H9 (cell line): ENCODE results near the gene NT5C3B. TPM values are rescaled to one million over a fixed set of nuclear protein-coding genes. Genes with fewer than 3 reads are reported as not detected.

Source experiments
- DNase-seq: peaks from one replicate; pipeline ENCODE4 v3.0.0-alpha.2; 2017
- H2AFZ ChIP-seq: one replicate; pipeline ENCODE4 v1.6.1; 2013; ENCODE audit warnings: mild to moderate bottlenecking, low read length, control low read depth, moderate library complexity
- H2AK5ac ChIP-seq: 2 replicates; pipeline ENCODE4 v1.6.1; 2013; ENCODE audit warnings: low read length, control low read depth, mixed read lengths; ENCODE audit not compliant: insufficient read length
- H2BK120ac ChIP-seq: one replicate; pipeline ENCODE4 v1.6.1; 2013; ENCODE audit warnings: low read depth, mild to moderate bottlenecking, low read length, control low read depth, inconsistent platforms; ENCODE audit not compliant: poor library complexity, severe bottlenecking
- H2BK12ac ChIP-seq: 2 replicates; pipeline ENCODE4 v1.6.1; 2013; ENCODE audit warnings: low read length, control low read depth, mixed read lengths, low read depth; ENCODE audit not compliant: insufficient read length
- H2BK15ac ChIP-seq: 2 replicates; pipeline ENCODE4 v1.6.1; 2013; ENCODE audit warnings: low read depth, low read length, control low read depth
- H2BK20ac ChIP-seq: one replicate; pipeline ENCODE4 v1.6.1; 2013; ENCODE audit warnings: low read depth, mild to moderate bottlenecking, low read length, control low read depth, inconsistent platforms; ENCODE audit not compliant: poor library complexity, severe bottlenecking
- H2BK5ac ChIP-seq: 2 replicates; pipeline ENCODE4 v1.6.1; 2013; ENCODE audit warnings: low read length, control low read depth, mixed read lengths; ENCODE audit not compliant: insufficient read length
- H3K14ac ChIP-seq: 2 replicates; pipeline ENCODE4 v1.6.1; 2013; ENCODE audit warnings: low read length, control low read depth; ENCODE audit not compliant: insufficient read depth
- H3K18ac ChIP-seq: 2 replicates; pipeline ENCODE4 v1.6.1; 2013; ENCODE audit warnings: low read depth, mild to moderate bottlenecking, mixed read lengths, low read length, control low read depth; ENCODE audit not compliant: insufficient read length
- H3K23ac ChIP-seq: 2 replicates; pipeline ENCODE4 v1.6.1; 2013; ENCODE audit warnings: low read length, control low read depth, mixed read lengths, low read depth; ENCODE audit not compliant: insufficient read length
- H3K23me2 ChIP-seq: 2 replicates; pipeline ENCODE4 v1.6.1; 2013; ENCODE audit warnings: low read depth, mild to moderate bottlenecking, mixed read lengths, low read length, control low read depth; ENCODE audit not compliant: insufficient read length, poor library complexity, severe bottlenecking
- H3K27ac ChIP-seq: 2 replicates; pipeline ENCODE4 v1.5.1; 2013; ENCODE audit warnings: low read length, control low read depth, mixed read lengths, low read depth; ENCODE audit not compliant: insufficient read length
- H3K27me3 ChIP-seq: 2 replicates; pipeline ENCODE4 v1.6.1; 2013; ENCODE audit warnings: low read length, control low read depth, inconsistent platforms; ENCODE audit not compliant: insufficient read depth
- H3K4ac ChIP-seq: 2 replicates; pipeline ENCODE4 v1.6.1; 2013; ENCODE audit warnings: low read depth, mild to moderate bottlenecking, control low read depth, inconsistent platforms, low read length, moderate library complexity
- H3K4me1 ChIP-seq: 2 replicates; pipeline ENCODE4 v1.6.1; 2013; ENCODE audit warnings: low read length, control low read depth, inconsistent platforms; ENCODE audit not compliant: insufficient read depth
- H3K4me2 ChIP-seq: 2 replicates; pipeline ENCODE4 v1.6.1; 2013; ENCODE audit warnings: low read length, control low read depth, mixed read lengths; ENCODE audit not compliant: insufficient read length, insufficient read depth
- H3K56ac ChIP-seq: 2 replicates; pipeline ENCODE4 v1.6.1; 2013; ENCODE audit warnings: low read depth, mild to moderate bottlenecking, mixed read lengths, low read length, control low read depth; ENCODE audit not compliant: insufficient read length
- H3K79me1 ChIP-seq: 2 replicates; pipeline ENCODE4 v1.6.1; 2013; ENCODE audit warnings: low read depth, mild to moderate bottlenecking, moderate library complexity, low read length, control low read depth, inconsistent platforms; ENCODE audit not compliant: insufficient read depth, poor library complexity, severe bottlenecking
- H3K79me2 ChIP-seq: 2 replicates; pipeline ENCODE4 v1.6.1; 2013; ENCODE audit warnings: low read length, control low read depth, inconsistent platforms; ENCODE audit not compliant: insufficient read depth
- H3K9ac ChIP-seq: 2 replicates; pipeline ENCODE4 v1.6.1; 2013; ENCODE audit warnings: low read length, control low read depth, mixed read lengths; ENCODE audit not compliant: insufficient read length; ENCODE audit errors: extremely low read depth
- H3K9me3 ChIP-seq: one replicate; pipeline ENCODE4 v1.6.1; 2013; ENCODE audit warnings: low read depth, low read length, inconsistent platforms; ENCODE audit not compliant: control insufficient read depth
- H3T11ph ChIP-seq: one replicate; pipeline ENCODE4 v1.6.1; 2013; ENCODE audit warnings: mild to moderate bottlenecking, low read length, control low read depth, inconsistent platforms
- H4K20me1 ChIP-seq: one replicate; pipeline ENCODE4 v1.6.1; 2013; ENCODE audit not compliant: control insufficient read depth, insufficient read length, insufficient read depth
- H4K5ac ChIP-seq: 2 replicates; pipeline ENCODE4 v1.6.1; 2013; ENCODE audit warnings: low read depth, mild to moderate bottlenecking, mixed read lengths, low read length, control low read depth; ENCODE audit not compliant: insufficient read length
- H4K8ac ChIP-seq: replicated peaks from 2 replicates; pipeline ENCODE4 v1.6.1; 2013; ENCODE audit warnings: low read length, control low read depth, mixed read lengths, low read depth; ENCODE audit not compliant: insufficient read length
- H4K91ac ChIP-seq: 2 replicates; pipeline ENCODE4 v1.6.1; 2013; ENCODE audit warnings: low read depth, mild to moderate bottlenecking, moderate library complexity, mixed read lengths, low read length, control low read depth; ENCODE audit not compliant: insufficient read length
- H3K27ac Mint-ChIP-seq, 3 experiments: 2 replicates in 2 of 3; 3 replicates in 1 of 3; pipeline ENCODE4 v1.8.0; 2020 to 2021; ENCODE audit warnings: mixed read lengths in 3 of 3, mild to moderate bottlenecking in 1 of 3, moderate library complexity in 1 of 3
- H3K27me3 Mint-ChIP-seq: 2 replicates; pipeline ENCODE4 v1.8.0; 2021; ENCODE audit warnings: low read depth, mild to moderate bottlenecking, moderate library complexity, mixed read lengths
- H3K36me3 Mint-ChIP-seq, 3 experiments: 2 replicates in 2 of 3; 3 replicates in 1 of 3; pipeline ENCODE4 v1.8.0; 2020 to 2021; ENCODE audit warnings: low read depth in 3 of 3, mixed read lengths in 3 of 3; ENCODE audit not compliant: insufficient read depth in 1 of 3
- H3K4me1 Mint-ChIP-seq, 2 experiments: 2 replicates each; pipeline ENCODE4 v1.8.0; 2020; ENCODE audit warnings: mixed read lengths in 2 of 2
- H3K4me3 Mint-ChIP-seq, 2 experiments: 2 replicates in 1 of 2; 3 replicates in 1 of 2; pipeline ENCODE4 v1.8.0; 2020 to 2021; ENCODE audit warnings: mild to moderate bottlenecking in 2 of 2, mixed read lengths in 2 of 2, moderate library complexity in 1 of 2
- H3K9me3 Mint-ChIP-seq, 2 experiments: 2 replicates in 1 of 2; 3 replicates in 1 of 2; pipeline ENCODE4 v1.8.0; 2020; ENCODE audit warnings: mild to moderate bottlenecking in 2 of 2, mixed read lengths in 2 of 2, moderate library complexity in 1 of 2
- WGBS: extraction: QIAGEN DNeasy Blood & Tissue Kit; methylation state at CpG from one replicate; pipeline ENCODE4 v1.1.7; 2013; ENCODE audit warnings: missing lambda C conversion rate, low lambda C conversion rate, mixed read lengths; ENCODE audit not compliant: insufficient read length; ENCODE audit errors: extremely low coverage; 5-methylcytosine and 5-hydroxymethylcytosine counted together
- total RNA-seq: library from RNA; stranded (reverse); gene quantifications from 2 replicates; pipeline ENCODE4 v1.2.1, GENCODE V29; 2021
- TF ChIP-seq, protein P1 (sequence below): fragments of 200-600 bp; sonication (generic); conservative IDR thresholded peaks from 3 replicates; pipeline ENCODE4 v1.8.0; 2021; ENCODE audit warnings: antibody characterized with exemption, mild to moderate bottlenecking

Gene NT5C3B
- total RNA-seq, 1 experiment from 2014 or later = 76.1 TPM

DNA sequence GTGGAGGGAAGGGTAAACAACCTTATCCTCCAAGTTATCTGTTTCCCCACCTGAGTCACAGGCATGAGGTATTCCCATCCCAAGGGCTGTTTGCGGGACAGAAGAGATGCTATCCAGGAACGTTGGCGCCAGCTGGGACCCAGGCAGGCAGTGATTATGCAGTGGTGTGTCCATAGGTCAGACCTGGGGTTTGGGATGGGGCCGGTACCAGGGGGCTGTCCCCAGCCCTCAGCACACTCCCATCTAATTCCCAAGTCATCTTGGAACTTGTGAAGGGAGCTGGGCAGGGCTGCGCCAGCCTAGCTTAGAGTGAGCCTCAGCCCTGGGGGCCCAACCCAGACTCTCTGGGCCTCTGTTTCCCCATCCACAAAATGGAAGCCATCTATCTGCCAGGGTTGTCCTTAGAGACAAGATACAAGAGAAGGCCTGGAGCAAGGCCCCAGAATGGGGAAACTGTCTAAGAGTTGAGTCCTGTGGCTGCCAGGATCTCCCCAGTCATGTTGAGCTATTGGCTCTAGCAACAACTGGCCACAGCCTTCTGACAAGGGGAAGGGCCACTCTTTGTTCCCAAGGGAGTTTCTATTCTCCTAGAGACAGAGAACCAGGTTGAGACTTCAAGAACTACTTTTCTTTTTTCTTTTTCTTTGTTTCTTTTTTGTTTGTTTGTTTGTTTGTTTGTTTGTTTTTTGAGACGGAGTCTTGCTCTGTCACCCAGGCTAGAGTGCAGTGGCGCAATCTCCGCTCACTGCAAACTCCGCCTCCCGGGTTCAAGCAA, 39.7 kb downstream of the NT5C3B start:
- Histone ChIP-seq H3T11ph (no peak overlapping the region), H3K79me1 (no peaks in the 10 kb centered on the region), H3K4me1 (peaks cover 8% of the 10 kb centered on the region; the same call in 1 of the 2 replicates), H3K9me3 (no peaks in the 10 kb centered on the region), H3K56ac (no peak overlapping the region), H3K27me3 (peaks cover 4% of the 10 kb centered on the region; the same call in 1 of the 2 replicates), H2AK5ac (no peak overlapping the region), H2BK5ac (no peak overlapping the region), H2AFZ (no peak overlapping the region), H2BK15ac (no peak overlapping the region), H4K20me1 (no peaks in the 10 kb centered on the region), H3K14ac (no peak overlapping the region), H3K4me2 (no peak overlapping the region), H4K91ac (no peak overlapping the region), H4K8ac (no peak overlapping the region), H3K79me2 (no peaks in the 10 kb centered on the region), H2BK20ac (no peak overlapping the region), H3K27ac (no peak overlapping the region), H2BK120ac (no peak overlapping the region), H2BK12ac (no peak overlapping the region), H3K23ac (no peak overlapping the region), H3K9ac (no peak overlapping the region), H3K23me2 (peaks cover 6% of the 10 kb centered on the region), H3K18ac (no peak overlapping the region), H4K5ac (no peak overlapping the region), H3K4ac (no peak overlapping the region)
- TF ChIP-seq, protein P1, sequence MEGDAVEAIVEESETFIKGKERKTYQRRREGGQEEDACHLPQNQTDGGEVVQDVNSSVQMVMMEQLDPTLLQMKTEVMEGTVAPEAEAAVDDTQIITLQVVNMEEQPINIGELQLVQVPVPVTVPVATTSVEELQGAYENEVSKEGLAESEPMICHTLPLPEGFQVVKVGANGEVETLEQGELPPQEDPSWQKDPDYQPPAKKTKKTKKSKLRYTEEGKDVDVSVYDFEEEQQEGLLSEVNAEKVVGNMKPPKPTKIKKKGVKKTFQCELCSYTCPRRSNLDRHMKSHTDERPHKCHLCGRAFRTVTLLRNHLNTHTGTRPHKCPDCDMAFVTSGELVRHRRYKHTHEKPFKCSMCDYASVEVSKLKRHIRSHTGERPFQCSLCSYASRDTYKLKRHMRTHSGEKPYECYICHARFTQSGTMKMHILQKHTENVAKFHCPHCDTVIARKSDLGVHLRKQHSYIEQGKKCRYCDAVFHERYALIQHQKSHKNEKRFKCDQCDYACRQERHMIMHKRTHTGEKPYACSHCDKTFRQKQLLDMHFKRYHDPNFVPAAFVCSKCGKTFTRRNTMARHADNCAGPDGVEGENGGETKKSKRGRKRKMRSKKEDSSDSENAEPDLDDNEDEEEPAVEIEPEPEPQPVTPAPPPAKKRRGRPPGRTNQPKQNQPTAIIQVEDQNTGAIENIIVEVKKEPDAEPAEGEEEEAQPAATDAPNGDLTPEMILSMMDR = no peak
- Mint-ChIP-seq H3K27ac (no peak overlapping the region), H3K36me3 (no peaks in the 10 kb centered on the region; a peak in 1 of 7 replicates), H3K27me3 (peaks cover 26% of the 10 kb centered on the region), H3K4me3 (no peak overlapping the region), H3K4me1 (peaks cover 34 to 51% of the 10 kb centered on the region in 2 experiments), H3K9me3 (no peaks in the 10 kb centered on the region; a peak in 1 of 5 replicates)
- DNase-seq = no peak
- no CpG with 5 or more reads among the region's 10 CpGs for WGBS
